GM12878 (cell line): ENCODE measurements around the gene SLC12A9. TPM values are rescaled to one million over a fixed set of nuclear protein-coding genes. Genes with fewer than 3 reads are reported as not detected.

Experiments used
- HDAC2 ChIP-seq: fragments of 200-600 bp; sonication (generic); IDR thresholded peaks from 2 replicates; pipeline ENCODE4 v1.6.1; 2017
- RB1 ChIP-seq: fragments of 450-650 bp; formaldehyde crosslinking; IDR thresholded peaks from 2 replicates; pipeline ENCODE4 v1.6.1; 2017; ENCODE audit warnings: mild to moderate bottlenecking, borderline replicate concordance
- SREBF2 ChIP-seq: IDR thresholded peaks from 2 replicates; pipeline ENCODE4 v1.6.1; 2012; ENCODE audit warnings: mild to moderate bottlenecking, low read length
- USF2 ChIP-seq: IDR thresholded peaks from 2 replicates; pipeline ENCODE4 v1.6.1; 2011; ENCODE audit warnings: low read depth, low read length, improper control_type of control experiment, borderline replicate concordance
- polyA plus RNA-seq, 11 experiments: library from polyadenylated mRNA; depleted of rRNA in 4 of 11; unstranded in 6 of 11; stranded (reverse) in 5 of 11; fragments of >200 nt; fragmentation: Nextera tagmentation in 4 of 11; fragmentation: Illumina TruSeq in 1 of 11; extraction: Ambion mirVana in 4 of 11; extraction: Trizol in 1 of 11; gene quantifications; 1 replicate in 1 of 11; 2 replicates in 10 of 11; pipeline versions ENCODE4 v1.2.1 to v1.2.3, GENCODE V29; 2011 to 2016; ENCODE audit warnings: inconsistent platforms in 2 of 11, missing spikeins in 2 of 11, low read depth in 1 of 11
- total RNA-seq, 4 experiments: library from RNA; depleted of rRNA in 3 of 4; stranded (reverse); fragments of >200 nt in 3 of 4; fragmentation: Illumina TruSeq in 1 of 4; extraction: Trizol in 1 of 4; gene quantifications; 2 replicates each; pipeline versions ENCODE4 v1.2.1 to v1.2.3, GENCODE V29; 2013 to 2021
- TF ChIP-seq, protein P1 (sequence below): fragments of 450-650 bp; IDR thresholded peaks from 2 replicates; pipeline ENCODE4 v1.6.1; 2016; ENCODE audit warnings: mild to moderate bottlenecking, moderate library complexity, borderline replicate concordance

The SLC12A9 gene
- total and polyA plus RNA-seq, 10 of the 15 experiments (the other 5 are each of a cell fraction or from before 2014, with no cell fraction given): 0.24 to 18.5 (median 9.4) TPM

DNA sequence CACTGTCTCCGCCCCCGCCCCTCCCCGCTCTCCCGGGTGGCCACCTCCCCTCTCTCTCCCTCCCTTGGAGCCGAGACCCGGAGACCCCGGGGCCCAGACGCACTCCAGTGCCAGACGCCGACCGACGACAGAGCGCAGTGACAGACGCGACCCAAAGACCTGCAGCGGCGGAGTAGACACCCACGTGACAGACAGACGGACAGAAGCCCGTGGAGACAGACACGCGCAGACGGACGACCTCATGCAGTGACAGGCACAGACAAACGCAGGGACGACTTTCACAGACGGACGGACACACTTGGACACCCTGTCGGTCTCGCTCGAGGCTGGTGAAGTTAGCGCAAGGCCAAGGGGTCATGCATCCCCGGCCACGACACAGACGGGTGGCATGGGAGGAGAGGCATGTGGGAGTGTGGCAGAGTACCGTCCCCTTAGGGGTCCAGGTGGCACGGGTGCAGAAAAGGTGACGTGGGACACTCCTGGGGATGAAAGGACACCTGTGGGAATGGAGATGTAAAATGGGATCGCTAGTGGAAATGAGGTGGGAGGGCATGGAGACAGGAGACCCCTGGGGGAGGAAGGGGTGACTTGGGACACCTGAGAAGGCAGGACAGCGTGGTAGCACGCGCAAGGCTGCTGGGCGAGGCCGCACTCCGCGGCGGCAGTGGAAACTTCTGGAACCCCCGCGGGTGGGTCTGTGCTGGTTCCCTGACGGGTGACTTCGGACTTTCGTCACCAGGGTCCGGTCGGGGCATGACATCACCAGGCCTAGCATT, 43.6 kb downstream of the SLC12A9 start (continued):
- TF ChIP-seq SREBF2 (no peak), HDAC2 (no peak), RB1 (no peak), USF2 (no peak)
- TF ChIP-seq, protein P1, sequence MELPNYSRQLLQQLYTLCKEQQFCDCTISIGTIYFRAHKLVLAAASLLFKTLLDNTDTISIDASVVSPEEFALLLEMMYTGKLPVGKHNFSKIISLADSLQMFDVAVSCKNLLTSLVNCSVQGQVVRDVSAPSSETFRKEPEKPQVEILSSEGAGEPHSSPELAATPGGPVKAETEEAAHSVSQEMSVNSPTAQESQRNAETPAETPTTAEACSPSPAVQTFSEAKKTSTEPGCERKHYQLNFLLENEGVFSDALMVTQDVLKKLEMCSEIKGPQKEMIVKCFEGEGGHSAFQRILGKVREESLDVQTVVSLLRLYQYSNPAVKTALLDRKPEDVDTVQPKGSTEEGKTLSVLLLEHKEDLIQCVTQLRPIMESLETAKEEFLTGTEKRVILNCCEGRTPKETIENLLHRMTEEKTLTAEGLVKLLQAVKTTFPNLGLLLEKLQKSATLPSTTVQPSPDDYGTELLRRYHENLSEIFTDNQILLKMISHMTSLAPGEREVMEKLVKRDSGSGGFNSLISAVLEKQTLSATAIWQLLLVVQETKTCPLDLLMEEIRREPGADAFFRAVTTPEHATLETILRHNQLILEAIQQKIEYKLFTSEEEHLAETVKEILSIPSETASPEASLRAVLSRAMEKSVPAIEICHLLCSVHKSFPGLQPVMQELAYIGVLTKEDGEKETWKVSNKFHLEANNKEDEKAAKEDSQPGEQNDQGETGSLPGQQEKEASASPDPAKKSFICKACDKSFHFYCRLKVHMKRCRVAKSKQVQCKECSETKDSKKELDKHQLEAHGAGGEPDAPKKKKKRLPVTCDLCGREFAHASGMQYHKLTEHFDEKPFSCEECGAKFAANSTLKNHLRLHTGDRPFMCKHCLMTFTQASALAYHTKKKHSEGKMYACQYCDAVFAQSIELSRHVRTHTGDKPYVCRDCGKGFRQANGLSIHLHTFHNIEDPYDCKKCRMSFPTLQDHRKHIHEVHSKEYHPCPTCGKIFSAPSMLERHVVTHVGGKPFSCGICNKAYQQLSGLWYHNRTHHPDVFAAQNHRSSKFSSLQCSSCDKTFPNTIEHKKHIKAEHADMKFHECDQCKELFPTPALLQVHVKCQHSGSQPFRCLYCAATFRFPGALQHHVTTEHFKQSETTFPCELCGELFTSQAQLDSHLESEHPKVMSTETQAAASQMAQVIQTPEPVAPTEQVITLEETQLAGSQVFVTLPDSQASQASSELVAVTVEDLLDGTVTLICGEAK: no peak
